Progenitor cell of endocrine pancreas (in vitro differentiated cells): ENCODE data around the gene TNS2. TPM values are rescaled to one million over a fixed set of nuclear protein-coding genes. Genes with fewer than 3 reads are reported as not detected.

ENCODE experiments used
- DNase-seq: peaks from one replicate; pipeline ENCODE4 v3.0.0; 2021; ENCODE audit warnings: low spot score; ENCODE audit not compliant: unreplicated experiment
- H3K27ac Mint-ChIP-seq: 2 replicates; pipeline ENCODE4 v1.8.0; 2021; ENCODE audit warnings: mild to moderate bottlenecking, moderate library complexity, mixed read lengths
- H3K27me3 Mint-ChIP-seq: 2 replicates; pipeline ENCODE4 v1.8.0; 2021; ENCODE audit warnings: mixed read lengths
- H3K36me3 Mint-ChIP-seq: 2 replicates; pipeline ENCODE4 v1.8.0; 2022; ENCODE audit warnings: mixed read lengths; ENCODE audit not compliant: insufficient read depth
- H3K4me1 Mint-ChIP-seq: 2 replicates; pipeline ENCODE4 v1.8.0; 2021; ENCODE audit warnings: low read depth, mixed read lengths
- H3K4me3 Mint-ChIP-seq: 2 replicates; pipeline ENCODE4 v1.8.0; 2021; ENCODE audit warnings: low read depth, mild to moderate bottlenecking, moderate library complexity, mixed read lengths
- H3K9me3 Mint-ChIP-seq: 2 replicates; pipeline ENCODE4 v1.8.0; 2021; ENCODE audit warnings: low read depth, mixed read lengths
- total RNA-seq: library from RNA; stranded (reverse); gene quantifications from 2 replicates; pipeline ENCODE4 v1.2.1, GENCODE V29; 2021
- TF ChIP-seq, protein P1 (sequence below): fragments of 200-600 bp; sonication (generic); IDR thresholded peaks from one replicate; pipeline ENCODE4 v1.5.0; 2021; ENCODE audit warnings: antibody characterized with exemption, mild to moderate bottlenecking; ENCODE audit not compliant: unreplicated experiment

Gene TNS2
- total RNA-seq, 1 donor from 2014 or later, result 7.3 TPM

- Mint-ChIP-seq H3K27ac (peak overlapping the region; percentile 98), H3K27me3 (peaks cover 8% of the 10 kb centered on the region), H3K9me3 (no peaks in the 10 kb centered on the region), H3K4me3 (peak overlapping the region; percentile 91), H3K4me1 (peaks cover 18% of the 10 kb centered on the region), H3K36me3 (no peaks in the 10 kb centered on the region)
- DNase-seq, result peak; percentile 73
- TF ChIP-seq, protein P1, sequence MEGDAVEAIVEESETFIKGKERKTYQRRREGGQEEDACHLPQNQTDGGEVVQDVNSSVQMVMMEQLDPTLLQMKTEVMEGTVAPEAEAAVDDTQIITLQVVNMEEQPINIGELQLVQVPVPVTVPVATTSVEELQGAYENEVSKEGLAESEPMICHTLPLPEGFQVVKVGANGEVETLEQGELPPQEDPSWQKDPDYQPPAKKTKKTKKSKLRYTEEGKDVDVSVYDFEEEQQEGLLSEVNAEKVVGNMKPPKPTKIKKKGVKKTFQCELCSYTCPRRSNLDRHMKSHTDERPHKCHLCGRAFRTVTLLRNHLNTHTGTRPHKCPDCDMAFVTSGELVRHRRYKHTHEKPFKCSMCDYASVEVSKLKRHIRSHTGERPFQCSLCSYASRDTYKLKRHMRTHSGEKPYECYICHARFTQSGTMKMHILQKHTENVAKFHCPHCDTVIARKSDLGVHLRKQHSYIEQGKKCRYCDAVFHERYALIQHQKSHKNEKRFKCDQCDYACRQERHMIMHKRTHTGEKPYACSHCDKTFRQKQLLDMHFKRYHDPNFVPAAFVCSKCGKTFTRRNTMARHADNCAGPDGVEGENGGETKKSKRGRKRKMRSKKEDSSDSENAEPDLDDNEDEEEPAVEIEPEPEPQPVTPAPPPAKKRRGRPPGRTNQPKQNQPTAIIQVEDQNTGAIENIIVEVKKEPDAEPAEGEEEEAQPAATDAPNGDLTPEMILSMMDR, result peak; percentile 86
Measured at GRCh38 chr12:53053218-53054111, 3.6 kb downstream of the TNS2 start.

DNA sequence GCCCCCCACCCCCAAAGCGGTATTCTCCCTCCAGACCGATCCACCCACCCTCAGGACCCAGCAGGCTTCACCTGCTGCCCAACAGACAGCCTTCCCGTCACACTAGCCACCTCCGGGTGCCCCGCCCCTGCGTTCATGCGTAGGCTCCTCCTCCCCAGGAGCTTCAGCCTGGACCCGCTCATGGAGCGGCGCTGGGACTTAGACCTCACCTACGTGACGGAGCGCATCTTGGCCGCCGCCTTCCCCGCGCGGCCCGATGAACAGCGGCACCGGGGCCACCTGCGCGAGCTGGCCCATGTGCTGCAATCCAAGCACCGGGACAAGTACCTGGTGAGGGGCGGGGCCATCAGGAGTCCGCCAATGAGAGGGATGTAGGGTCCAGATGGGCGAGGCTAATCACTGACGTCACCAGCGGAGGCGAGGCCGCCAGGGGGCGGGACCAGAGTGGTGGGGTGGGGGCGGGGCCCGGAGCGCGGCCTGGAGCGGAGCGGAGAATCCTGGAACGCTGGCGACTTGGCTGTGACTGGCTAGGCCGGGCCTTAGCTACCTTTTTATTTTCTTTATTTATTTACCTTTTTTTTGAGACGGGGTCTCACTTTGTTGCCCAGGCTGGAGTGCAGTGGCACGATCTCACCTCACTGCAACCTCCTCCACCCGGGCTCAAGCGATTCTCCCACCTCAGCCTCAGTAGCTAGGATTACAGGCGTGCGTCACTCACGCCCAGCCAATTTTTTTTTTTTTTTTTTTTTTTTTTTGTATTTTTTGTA lies 4.4 kb downstream of the TNS2 start:
- TF ChIP-seq, protein P1, result no peak
- Mint-ChIP-seq H3K9me3 (no peaks in the 10 kb centered on the region), H3K27ac (peak overlapping the region; percentile 98), H3K36me3 (no peaks in the 10 kb centered on the region), H3K4me1 (peaks cover 10% of the 10 kb centered on the region), H3K27me3 (peaks cover 8% of the 10 kb centered on the region), H3K4me3 (peak overlapping the region; percentile 91)
- DNase-seq, result peak; percentile 88

DNA sequence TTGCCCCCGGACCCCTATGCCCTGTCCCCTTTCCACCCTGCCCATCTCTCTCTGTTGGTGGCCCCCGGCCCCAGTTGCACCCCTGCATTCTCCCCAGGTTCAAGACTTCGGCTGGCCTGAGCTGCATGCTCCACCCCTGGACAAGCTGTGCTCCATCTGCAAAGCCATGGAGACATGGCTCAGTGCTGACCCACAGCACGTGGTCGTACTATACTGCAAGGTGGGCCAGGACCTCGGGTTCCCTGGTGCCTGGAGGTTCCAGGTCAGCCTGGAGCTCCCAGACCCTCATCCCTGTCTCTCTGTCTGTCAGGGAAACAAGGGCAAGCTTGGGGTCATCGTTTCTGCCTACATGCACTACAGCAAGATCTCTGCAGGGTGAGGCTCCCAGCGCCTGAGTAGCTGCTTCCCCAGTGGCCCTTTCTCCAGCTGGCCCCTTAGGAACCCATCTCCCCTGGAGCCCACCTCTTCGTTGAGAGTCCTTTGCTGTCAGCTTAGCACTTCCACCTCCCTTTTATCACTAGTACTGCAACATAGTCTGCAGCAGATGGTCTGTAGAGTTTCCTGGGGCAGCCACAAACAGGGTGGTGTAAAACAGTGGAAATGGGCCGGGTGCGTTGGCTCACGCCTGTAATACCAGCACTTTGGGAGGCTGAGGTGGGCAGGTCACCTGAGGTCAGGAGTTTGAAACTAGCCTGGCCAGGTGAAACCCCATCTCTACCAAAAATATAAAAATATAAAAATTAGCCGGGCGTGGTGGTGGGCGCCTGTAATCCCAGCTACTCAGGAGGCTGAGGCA lies 5.8 kb downstream of the TNS2 start:
- Mint-ChIP-seq H3K27ac (no peak overlapping the region), H3K4me1 (peaks cover 7% of the 10 kb centered on the region)

GRCh38 chr12:53056296-53056695 lies 6.4 kb downstream of the TNS2 start:
- DNase-seq, result no peak
- TF ChIP-seq, protein P1, result no peak
- H3K4me1 Mint-ChIP-seq, result peaks cover 5% of the 10 kb centered on the region
- H3K4me3 Mint-ChIP-seq, result no peak overlapping the region
- peaks cover 6% of the 10 kb centered on the region for H3K27me3 Mint-ChIP-seq
- no peaks in the 10 kb centered on the region for H3K36me3 Mint-ChIP-seq
- no peaks in the 10 kb centered on the region for H3K9me3 Mint-ChIP-seq
- no peak overlapping the region for H3K27ac Mint-ChIP-seq

More for the DNA sequence above, 5.8 kb downstream of the TNS2 start:
- TF ChIP-seq, protein P1, result no peak
- peaks cover 8% of the 10 kb centered on the region for H3K27me3 Mint-ChIP-seq
- DNase-seq, result no peak
- H3K36me3 Mint-ChIP-seq, result no peaks in the 10 kb centered on the region
- no peaks in the 10 kb centered on the region for H3K9me3 Mint-ChIP-seq
- H3K4me3 Mint-ChIP-seq, result no peak overlapping the region

DNA sequence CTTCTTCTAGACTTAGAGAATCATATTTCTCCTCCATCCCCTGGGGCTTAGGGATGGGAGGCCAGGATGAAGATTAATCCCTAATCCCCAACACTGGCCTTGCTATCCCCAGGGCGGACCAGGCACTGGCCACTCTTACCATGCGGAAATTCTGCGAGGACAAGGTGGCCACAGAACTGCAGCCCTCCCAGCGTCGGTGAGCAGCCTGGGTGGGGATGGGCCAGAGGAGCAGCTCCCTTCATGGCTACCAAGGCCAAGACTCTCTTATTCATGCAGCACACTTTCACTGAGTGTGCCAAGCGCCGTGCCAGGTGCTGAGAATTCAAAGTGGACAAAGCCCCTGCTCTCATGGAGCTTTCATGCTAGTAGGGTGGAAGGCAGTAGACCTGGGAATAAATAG lies 7.0 kb downstream of the TNS2 start:
- TF ChIP-seq, protein P1, result no peak
- Mint-ChIP-seq H3K9me3 (no peaks in the 10 kb centered on the region), H3K4me3 (no peak overlapping the region), H3K27ac (no peak overlapping the region), H3K4me1 (peaks cover 6% of the 10 kb centered on the region), H3K27me3 (peaks cover 6% of the 10 kb centered on the region), H3K36me3 (no peaks in the 10 kb centered on the region)
- no peak for DNase-seq
